GM12873 (cell line): Measurements from ENCODE around the gene NUBP1.

Experiments
- CTCF ChIP-seq: IDR thresholded peaks from 2 replicates; pipeline ENCODE4 v1.5.1; 2012; ENCODE audit warnings: low read depth, mild to moderate bottlenecking, moderate library complexity, low read length, control low read depth; ENCODE audit not compliant: insufficient read depth; ENCODE audit errors: missing control alignments

The NUBP1 gene

GRCh38 chr16:10729104-10730048 is 14.3 kb upstream of the NUBP1 start:
- no peak for TF ChIP-seq CTCF

- no peak for TF ChIP-seq CTCF
These were observed 11.9 kb upstream of the NUBP1 start for GRCh38 chr16:10731790-10732189.

GRCh38 chr16:10737068-10737625 is 6.5 kb upstream of the NUBP1 start:
- TF ChIP-seq CTCF, result peak; percentile 87

GRCh38 chr16:10738231-10739077 is 5.2 kb upstream of the NUBP1 start:
- no peak for TF ChIP-seq CTCF

- TF ChIP-seq CTCF, result no peak
These were observed 3.4 kb upstream of the NUBP1 start for GRCh38 chr16:10740000-10740844.

DNA sequence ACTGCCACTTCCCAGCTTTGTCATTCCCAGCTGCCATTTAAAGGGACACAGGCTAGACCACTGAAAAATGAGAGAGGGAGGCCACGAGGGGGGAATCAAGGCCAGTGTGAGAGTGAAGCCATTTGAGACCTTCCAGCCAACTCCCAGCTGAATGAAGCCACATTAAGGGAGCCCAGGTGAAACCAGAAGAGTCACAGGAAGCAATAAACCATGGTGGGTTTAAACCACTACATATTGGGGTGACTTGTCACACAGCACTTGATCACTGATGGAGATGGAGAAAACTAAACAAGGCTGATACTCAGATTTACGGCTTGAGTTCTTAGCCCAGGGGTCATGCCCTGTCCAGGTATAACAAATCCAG is 2.8 kb upstream of the NUBP1 start:
- no peak for TF ChIP-seq CTCF
